ENCODE data around the gene AP3D1.

Gene AP3D1

DNA sequence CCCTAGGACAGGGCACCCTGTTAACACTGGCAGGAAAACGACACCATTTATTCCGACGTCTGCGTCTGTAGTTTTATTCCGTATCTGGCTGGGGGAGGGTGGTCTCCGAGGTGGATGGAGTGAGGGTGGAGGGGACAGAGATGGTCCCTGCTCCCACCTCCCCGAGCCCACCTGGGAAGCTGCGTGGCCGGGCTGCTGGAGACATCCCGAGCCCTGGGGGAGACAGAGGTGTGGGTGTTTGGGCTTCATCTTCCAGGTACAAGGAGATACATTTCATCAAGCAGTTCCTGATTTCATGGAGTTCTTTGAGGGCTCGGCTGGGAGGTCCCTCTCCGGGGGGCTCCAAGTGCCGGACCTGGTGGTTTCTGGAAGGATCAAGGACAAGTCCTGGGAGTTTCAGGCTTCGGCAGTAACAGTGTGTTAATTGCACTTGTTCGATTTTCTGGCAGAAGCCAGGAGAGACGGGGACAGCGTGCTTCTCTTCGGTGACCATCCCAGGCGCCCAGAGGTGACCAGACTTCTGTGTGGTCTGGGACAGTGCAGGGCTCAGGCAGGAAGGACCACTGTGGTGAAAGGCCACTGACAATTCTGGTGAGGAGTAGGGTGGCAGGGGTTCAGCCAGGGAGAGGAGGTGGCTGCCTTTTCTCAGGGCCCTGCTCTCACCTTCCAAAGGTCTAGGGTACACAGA is 80.2 kb downstream of the AP3D1 start:
- Mint-ChIP-seq H3K27me3 (no peaks in the 10 kb centered on the region), H3K4me1 (ENCODE audit: low read depth) (peaks cover 12% of the 10 kb centered on the region), H3K9me3 (ENCODE audit: low read depth) (no peaks in the 10 kb centered on the region), H3K36me3 (peaks cover 2% of the 10 kb centered on the region), H3K4me3 (no peak overlapping the region), H3K27ac (peak overlapping the region; percentile 77)

DNA sequence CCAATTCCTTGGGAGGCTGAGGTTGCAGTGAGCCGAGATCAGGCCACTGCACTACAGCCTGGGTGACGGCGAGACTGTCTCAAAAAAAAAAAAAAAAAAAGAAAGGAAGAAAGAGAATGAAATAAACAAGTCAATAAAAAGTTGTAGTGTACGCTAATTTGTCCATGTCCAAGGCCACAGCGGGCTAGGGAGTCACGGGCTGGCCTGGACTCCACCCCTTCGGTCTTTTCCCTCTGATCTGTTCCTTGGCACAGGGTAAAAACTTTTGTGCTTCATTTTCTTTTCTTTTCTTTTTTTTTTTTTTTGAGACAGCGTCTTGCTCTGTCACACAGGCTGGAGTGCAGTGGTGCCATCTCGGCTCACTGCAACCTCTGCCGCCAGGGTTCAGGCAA is 80.9 kb downstream of the AP3D1 start:
- Mint-ChIP-seq H3K9me3 (ENCODE audit: low read depth) (no peaks in the 10 kb centered on the region), H3K27me3 (no peaks in the 10 kb centered on the region), H3K4me3 (no peak overlapping the region), H3K4me1 (ENCODE audit: low read depth) (peaks cover 12% of the 10 kb centered on the region), H3K36me3 (peaks cover 2% of the 10 kb centered on the region), H3K27ac (no peak overlapping the region)

DNA sequence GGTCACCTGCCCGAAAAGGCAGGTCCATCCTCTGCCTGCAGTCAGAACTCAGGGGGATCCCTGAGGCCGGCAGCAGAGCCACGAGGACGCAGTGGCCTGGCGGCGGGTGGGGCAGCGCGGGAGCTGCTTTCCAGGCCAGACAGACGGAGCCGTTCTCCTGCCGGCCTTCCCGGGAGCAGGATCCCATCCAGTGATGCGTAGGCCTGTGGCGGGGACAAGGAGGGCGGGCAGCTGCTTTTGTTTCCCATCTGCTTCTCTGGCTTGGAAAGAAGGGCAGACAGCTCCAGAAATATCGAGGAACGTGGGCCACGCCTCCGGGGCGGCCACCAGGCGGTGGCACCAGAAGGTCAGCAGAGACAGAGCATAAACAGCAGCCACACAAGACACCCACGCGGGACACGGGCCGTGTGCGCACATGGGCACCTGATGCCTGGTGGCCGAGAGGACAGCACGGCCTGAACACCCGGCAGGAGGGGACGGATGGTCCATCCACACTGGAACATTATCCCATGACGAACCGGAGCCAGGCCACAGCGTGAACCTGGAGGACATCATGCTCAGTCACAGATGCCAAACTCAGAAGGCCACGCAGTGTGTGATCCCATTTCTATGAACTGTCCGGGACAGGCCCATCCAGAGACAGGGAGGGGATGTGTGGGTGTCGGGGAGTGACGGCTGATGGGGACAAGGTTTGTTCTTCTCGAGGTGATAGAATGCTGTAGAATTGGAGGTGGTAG is 86.4 kb downstream of the AP3D1 start:
- Mint-ChIP-seq H3K9me3 (ENCODE audit: low read depth) (no peaks in the 10 kb centered on the region), H3K27me3 (no peaks in the 10 kb centered on the region), H3K36me3 (no peaks in the 10 kb centered on the region), H3K4me3 (no peak overlapping the region), H3K27ac (no peak overlapping the region), H3K4me1 (ENCODE audit: low read depth) (peaks cover 21% of the 10 kb centered on the region)

DNA sequence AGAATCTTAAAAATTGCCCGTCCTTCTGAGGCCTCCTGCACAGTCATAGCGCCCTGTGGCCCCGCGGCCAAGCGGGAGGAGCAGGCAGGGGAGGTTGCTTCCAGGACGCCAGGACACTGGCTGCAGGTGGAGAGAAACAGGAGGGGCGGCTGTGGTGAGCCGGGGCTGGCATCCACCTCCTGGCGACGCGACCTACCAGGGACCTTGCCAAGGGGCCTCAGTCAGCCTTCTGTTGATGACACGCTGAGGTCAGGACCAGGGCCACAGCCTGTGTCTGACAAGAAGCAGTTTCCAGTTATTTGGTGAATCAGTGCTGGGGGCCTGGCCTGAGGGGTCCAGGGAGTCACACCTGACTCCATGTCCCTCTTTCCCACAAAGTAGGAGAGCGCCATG is 87.0 kb downstream of the AP3D1 start:
- peaks cover 18% of the 10 kb centered on the region for H3K4me1 Mint-ChIP-seq (ENCODE audit: low read depth)
- no peak overlapping the region for H3K4me3 Mint-ChIP-seq
- H3K27ac Mint-ChIP-seq, result no peak overlapping the region

DNA sequence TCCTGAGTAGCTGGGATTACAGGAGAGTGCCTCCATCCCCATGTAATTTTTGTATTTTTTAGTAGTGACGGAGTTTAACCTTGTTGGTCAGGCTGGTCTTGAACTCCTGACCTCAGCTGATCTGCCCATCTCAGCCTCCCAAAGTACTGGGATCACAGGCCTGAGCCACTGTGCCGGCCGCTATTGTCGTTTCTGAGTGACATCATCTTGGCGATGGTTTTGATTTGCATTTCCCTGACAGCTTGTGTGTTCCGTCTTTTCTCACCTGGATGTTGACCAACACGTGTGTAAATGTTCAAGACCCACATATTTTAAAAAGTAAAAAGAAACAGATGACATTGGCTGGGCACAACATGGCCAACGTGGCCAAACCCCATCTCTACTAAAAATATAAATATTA is 87.5 kb downstream of the AP3D1 start:
- H3K4me1 Mint-ChIP-seq (ENCODE audit: low read depth), result peaks cover 22% of the 10 kb centered on the region
- H3K4me3 Mint-ChIP-seq, result peak overlapping the region; percentile 49
- no peaks in the 10 kb centered on the region for H3K9me3 Mint-ChIP-seq (ENCODE audit: low read depth)
- no peak overlapping the region for H3K27ac Mint-ChIP-seq
- H3K27me3 Mint-ChIP-seq, result no peaks in the 10 kb centered on the region
- no peaks in the 10 kb centered on the region for H3K36me3 Mint-ChIP-seq

More for the DNA sequence above, 87.0 kb downstream of the AP3D1 start:
- H3K9me3 Mint-ChIP-seq (ENCODE audit: low read depth), result no peaks in the 10 kb centered on the region
- no peaks in the 10 kb centered on the region for H3K27me3 Mint-ChIP-seq
- H3K36me3 Mint-ChIP-seq, result no peaks in the 10 kb centered on the region

GRCh38 chr19:2062770-2063169 is 88.6 kb downstream of the AP3D1 start:
- H3K4me1 Mint-ChIP-seq (ENCODE audit: low read depth), result peaks cover 31% of the 10 kb centered on the region
- H3K9me3 Mint-ChIP-seq (ENCODE audit: low read depth), result no peaks in the 10 kb centered on the region
- no peaks in the 10 kb centered on the region for H3K27me3 Mint-ChIP-seq
- H3K27ac Mint-ChIP-seq, result peak overlapping the region; percentile 28
- peak overlapping the region; percentile 90 for H3K4me3 Mint-ChIP-seq
- H3K36me3 Mint-ChIP-seq, result no peaks in the 10 kb centered on the region

DNA sequence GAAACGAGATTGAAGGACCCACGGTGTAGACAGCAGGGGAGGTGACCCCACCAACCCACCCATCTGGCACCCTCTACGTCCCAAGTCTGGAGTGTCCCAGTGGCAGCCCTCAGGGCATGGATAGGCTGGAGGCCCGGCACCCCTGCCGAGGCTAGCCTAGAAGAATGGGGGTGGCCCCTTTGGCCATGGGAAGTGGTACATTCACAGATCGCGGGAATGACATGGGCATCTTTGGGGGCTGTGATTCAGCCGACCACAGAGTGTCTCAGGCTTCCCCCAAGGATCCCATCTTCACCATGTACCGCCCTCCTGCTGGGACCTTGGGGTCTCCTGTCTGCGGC is 89.0 kb downstream of the AP3D1 start:
- H3K4me3 Mint-ChIP-seq, result peak overlapping the region; percentile 90
- peak overlapping the region; percentile 77 for H3K27ac Mint-ChIP-seq
- no peaks in the 10 kb centered on the region for H3K36me3 Mint-ChIP-seq
- H3K4me1 Mint-ChIP-seq (ENCODE audit: low read depth), result peaks cover 32% of the 10 kb centered on the region
- no peaks in the 10 kb centered on the region for H3K27me3 Mint-ChIP-seq
- no peaks in the 10 kb centered on the region for H3K9me3 Mint-ChIP-seq (ENCODE audit: low read depth)

DNA sequence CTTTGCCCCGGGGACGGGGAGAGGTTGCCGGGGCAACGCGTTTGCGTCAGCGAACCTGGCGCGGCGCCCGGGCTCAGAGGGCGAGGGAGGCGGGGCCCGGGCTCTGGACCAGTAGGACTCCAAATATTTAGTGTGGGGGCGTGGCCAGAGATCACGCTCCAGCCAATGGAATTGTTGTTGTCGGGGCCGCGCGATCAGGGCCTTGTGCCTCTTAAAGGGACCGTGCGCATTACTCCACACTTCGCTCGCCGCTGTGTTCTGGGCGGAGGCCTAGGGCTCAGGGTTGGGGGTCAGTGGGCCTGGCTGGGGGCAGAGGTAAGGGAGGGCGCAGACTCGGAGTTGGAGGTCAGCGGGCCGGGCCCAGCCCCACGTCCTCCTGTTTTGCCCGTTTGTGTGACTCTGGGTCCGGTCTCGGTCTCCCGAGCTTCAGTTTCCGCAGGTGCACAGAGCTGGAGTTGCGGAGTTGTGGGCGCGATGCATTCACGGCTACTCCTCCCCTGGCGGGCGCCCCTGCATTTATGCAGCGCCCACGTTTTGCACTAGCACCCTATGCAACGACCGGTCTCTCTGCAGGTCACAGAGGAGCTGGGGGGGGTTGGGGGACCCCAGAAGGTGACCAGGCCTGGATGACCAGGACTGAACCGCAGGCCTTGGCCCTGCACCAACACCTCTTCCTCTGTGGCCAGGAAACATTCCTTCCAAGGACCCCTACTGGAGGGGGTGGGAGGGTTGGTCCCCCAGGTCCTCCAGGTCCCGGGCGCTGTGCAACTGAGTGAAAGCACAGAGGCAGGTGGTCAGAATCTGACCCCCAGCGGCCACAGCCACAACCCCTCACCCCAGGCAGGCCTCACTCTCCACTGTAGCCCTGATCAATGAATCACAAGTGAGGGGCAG is 89.6 kb downstream of the AP3D1 start:
- H3K27me3 Mint-ChIP-seq, result no peaks in the 10 kb centered on the region
- H3K36me3 Mint-ChIP-seq, result no peaks in the 10 kb centered on the region
- no peaks in the 10 kb centered on the region for H3K9me3 Mint-ChIP-seq (ENCODE audit: low read depth)
- H3K27ac Mint-ChIP-seq, result peak overlapping the region; percentile 88
- peaks cover 35% of the 10 kb centered on the region for H3K4me1 Mint-ChIP-seq (ENCODE audit: low read depth)
- H3K4me3 Mint-ChIP-seq, result peak overlapping the region; percentile 90

GRCh38 chr19:2060884-2061494 is 90.4 kb downstream of the AP3D1 start:
- Mint-ChIP-seq H3K27me3 (no peaks in the 10 kb centered on the region), H3K36me3 (no peaks in the 10 kb centered on the region), H3K27ac (peak overlapping the region; percentile 96), H3K4me1 (ENCODE audit: low read depth) (peaks cover 37% of the 10 kb centered on the region), H3K9me3 (ENCODE audit: low read depth) (no peaks in the 10 kb centered on the region), H3K4me3 (peak overlapping the region; percentile 89)

- no peaks in the 10 kb centered on the region for H3K9me3 Mint-ChIP-seq (ENCODE audit: low read depth)
- H3K4me1 Mint-ChIP-seq (ENCODE audit: low read depth), result peaks cover 44% of the 10 kb centered on the region
Measured at GRCh38 chr19:2059422-2060201, 91.8 kb downstream of the AP3D1 start.

GRCh38 chr19:2058570-2059421 is 92.6 kb downstream of the AP3D1 start:
- Mint-ChIP-seq H3K4me3 (no peak overlapping the region), H3K27ac (peak overlapping the region; percentile 80), H3K4me1 (ENCODE audit: low read depth) (peaks cover 45% of the 10 kb centered on the region), H3K27me3 (no peaks in the 10 kb centered on the region), H3K9me3 (ENCODE audit: low read depth) (no peaks in the 10 kb centered on the region), H3K36me3 (no peaks in the 10 kb centered on the region)

More at GRCh38 chr19:2059422-2060201, 91.8 kb downstream of the AP3D1 start:
- peak overlapping the region; percentile 89 for H3K4me3 Mint-ChIP-seq
- peak overlapping the region; percentile 96 for H3K27ac Mint-ChIP-seq
- no peaks in the 10 kb centered on the region for H3K36me3 Mint-ChIP-seq
- H3K27me3 Mint-ChIP-seq, result no peaks in the 10 kb centered on the region

GRCh38 chr19:2057484-2058469 is 93.6 kb downstream of the AP3D1 start:
- Mint-ChIP-seq H3K9me3 (ENCODE audit: low read depth) (no peaks in the 10 kb centered on the region), H3K27me3 (no peaks in the 10 kb centered on the region), H3K27ac (peak overlapping the region; percentile 80), H3K4me1 (ENCODE audit: low read depth) (peaks cover 48% of the 10 kb centered on the region), H3K36me3 (no peaks in the 10 kb centered on the region), H3K4me3 (no peak overlapping the region)

DNA sequence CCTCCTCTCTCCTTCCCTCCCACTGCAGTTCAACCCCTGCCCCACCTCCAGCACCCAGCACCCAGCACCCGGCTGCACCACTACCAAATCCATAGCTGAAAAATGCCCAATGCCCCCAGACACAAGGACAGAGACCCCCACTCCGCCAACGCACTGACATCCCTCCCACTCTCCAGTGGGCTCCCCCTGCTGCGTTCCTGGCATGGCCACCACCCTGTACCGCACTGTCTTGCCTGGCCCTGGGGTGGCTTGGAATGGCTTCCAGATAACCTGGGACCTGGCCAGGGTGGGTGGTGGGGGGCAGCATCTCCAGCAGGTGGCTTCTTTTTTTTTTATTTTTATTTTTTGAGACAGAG is 94.6 kb downstream of the AP3D1 start:
- H3K27ac Mint-ChIP-seq, result peak overlapping the region; percentile 54
- H3K4me3 Mint-ChIP-seq, result peak overlapping the region; percentile 17
- no peaks in the 10 kb centered on the region for H3K27me3 Mint-ChIP-seq
- no peaks in the 10 kb centered on the region for H3K9me3 Mint-ChIP-seq (ENCODE audit: low read depth)
- H3K4me1 Mint-ChIP-seq (ENCODE audit: low read depth), result peaks cover 44% of the 10 kb centered on the region
- no peaks in the 10 kb centered on the region for H3K36me3 Mint-ChIP-seq
